Measurements from ENCODE around the gene NDUFV1.
"Not testable (repeated sequence)": the region's sequence is repeated elsewhere in the genome, so short reads cannot be mapped to it uniquely, and the experiment has no call there.

The NDUFV1 gene

GRCh38 chr11:67606492-67607295, at the start of gene NDUFV1:
Gene NDUFV1, plus strand, starts transcription at chr11:67606936. Its CDS starts 69 bp downstream, at chr11:67607005.
- FAIRE-seq, result peak; percentile 88
- DNase-seq (ENCODE audit: low spot score), result peak; percentile 96

- no peak for DNase-seq (ENCODE audit: low spot score)
- peak; percentile 37 for FAIRE-seq
Observed at GRCh38 chr11:67558084-67558772, 48.5 kb upstream of the NDUFV1 start.

DNA sequence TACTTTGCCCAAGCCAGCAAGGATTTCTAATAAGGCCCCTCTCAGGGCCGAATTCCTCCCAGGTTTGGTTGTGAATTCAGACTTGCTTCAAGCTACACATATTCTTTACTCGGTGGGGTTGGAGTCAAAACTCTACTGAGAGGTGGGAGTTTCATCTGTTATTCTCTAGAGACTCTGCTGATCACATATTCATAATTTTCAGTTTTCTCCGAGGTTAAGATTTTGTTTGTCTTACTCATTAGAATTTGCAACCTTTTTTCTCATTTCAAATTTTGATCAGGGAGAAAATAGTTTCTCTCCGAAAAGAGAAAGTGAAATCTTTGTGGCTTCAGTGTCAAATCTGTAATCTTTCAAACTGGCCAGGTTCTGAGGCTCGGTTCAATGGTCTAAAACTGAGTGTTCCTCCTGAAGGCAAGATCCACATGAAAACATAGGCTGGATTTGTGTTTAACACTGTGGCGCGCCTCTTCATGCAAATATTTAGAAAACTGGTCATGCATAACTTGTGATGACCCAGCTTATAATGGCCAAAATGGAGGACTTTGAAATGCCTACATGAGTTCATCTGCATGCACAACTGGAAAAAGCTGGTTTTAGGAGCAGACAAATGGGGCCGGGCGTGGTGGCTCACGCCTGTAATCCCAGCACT, 44.6 kb upstream of the NDUFV1 start:
- DNase-seq (ENCODE audit: low spot score) (no peak), FAIRE-seq (no peak)

GRCh38 chr11:67562963-67563704, 43.6 kb upstream of the NDUFV1 start:
- no peak for DNase-seq (ENCODE audit: low spot score)
- no peak for FAIRE-seq

- peak; percentile 64 for DNase-seq (ENCODE audit: low spot score)
- not testable (repeated sequence) for FAIRE-seq
Observed at GRCh38 chr11:67563705-67564114, 43.0 kb upstream of the NDUFV1 start.

- FAIRE-seq, result no peak
- DNase-seq (ENCODE audit: low spot score), result no peak
Observed at GRCh38 chr11:67564230-67564629, 42.5 kb upstream of the NDUFV1 start.

DNA sequence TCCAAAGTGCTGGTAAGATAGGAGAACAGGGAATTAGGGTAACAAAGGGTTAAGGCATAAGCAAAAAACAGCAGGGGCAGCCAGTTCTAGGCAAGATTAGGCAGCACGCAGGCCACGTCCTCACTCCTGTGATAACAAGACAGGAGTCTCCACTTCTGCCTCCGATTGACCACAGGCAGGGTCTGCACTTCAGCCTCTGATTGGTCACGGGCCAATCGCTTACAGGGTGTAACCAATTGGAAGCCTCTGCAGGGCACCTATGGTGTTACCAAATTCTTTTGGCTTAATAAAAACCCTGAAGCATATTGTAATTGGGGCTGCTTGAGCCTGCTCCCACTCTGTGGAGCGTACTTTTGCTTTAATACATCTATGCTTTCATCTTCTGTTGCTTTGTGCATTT, 35.3 kb upstream of the NDUFV1 start:
- DNase-seq (ENCODE audit: low spot score) (no peak), FAIRE-seq (no peak)

DNA sequence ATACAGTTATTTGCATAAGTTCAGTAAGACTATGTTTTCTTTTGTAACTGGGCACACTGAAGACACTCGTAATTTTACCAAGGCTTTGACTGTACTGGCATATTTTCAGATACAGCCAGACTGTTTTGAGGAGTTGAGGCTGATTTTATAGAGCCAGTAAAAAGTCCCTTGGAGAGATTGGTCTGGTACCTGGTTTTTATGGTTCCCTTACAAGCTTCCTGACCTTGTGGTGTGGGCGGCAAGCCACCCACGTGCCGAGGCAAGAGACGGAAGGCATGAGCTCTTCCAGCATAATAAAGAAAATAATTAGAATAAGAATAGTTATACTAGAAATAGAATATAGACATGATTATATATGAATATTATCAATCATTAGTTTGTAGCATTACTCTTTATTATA, 34.4 kb upstream of the NDUFV1 start:
- DNase-seq (ENCODE audit: low spot score) (no peak), FAIRE-seq (no peak)

DNA sequence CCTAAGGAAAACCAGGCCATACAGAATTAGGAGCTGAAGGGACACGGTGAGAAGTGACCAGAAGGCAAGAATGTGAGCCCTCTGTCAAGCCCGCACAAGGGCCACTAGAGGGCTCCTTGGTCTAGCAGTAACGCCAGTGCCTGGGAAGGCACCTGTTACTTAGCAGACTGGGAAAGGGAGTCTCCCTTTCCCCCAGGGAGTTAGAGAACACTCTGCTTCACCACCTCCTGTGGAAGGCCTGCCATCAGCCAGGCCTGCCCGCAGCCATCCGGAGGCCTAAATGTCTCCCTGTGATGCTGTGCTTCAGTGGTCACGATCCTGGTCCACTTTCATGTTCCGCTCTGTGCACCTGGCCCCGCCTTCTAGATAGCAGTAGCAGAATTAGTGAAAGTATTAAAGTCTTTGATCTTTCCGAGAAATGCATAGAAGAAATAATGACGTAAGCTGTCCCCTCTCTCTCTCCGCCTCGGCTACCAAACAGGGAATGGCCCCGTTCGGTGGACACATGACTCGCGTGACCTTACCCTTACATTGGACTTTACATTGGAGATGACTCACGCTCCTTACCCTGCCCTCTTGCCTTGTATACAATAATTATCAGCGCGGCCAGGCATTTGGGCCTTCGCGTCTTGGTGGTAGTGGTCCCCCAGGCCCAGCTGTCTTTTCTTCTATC, 33.9 kb upstream of the NDUFV1 start:
- peak; percentile 36 for DNase-seq (ENCODE audit: low spot score)

DNA sequence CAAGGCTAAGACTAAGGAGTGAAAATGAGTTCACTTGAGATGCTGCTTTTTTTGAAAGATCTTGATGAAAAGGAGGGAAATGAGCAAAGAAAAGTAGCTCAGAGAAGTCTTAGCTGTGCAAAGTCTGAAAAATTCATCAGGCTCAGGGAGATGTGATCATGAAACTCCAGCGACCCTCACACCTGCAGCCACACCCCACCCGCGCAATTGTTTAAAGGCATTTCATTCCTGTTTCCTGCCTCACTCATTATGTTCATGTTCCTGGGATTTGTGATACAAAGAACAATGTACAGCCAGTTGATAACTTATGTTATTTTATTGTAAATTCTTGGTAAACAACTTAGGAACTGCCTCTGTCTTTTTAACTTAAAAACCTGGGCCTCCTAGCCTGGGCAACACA, 31.8 kb upstream of the NDUFV1 start:
- DNase-seq (ENCODE audit: low spot score), result no peak
- no peak for FAIRE-seq

More for the DNA sequence above, 33.9 kb upstream of the NDUFV1 start:
- FAIRE-seq, result no peak

DNA sequence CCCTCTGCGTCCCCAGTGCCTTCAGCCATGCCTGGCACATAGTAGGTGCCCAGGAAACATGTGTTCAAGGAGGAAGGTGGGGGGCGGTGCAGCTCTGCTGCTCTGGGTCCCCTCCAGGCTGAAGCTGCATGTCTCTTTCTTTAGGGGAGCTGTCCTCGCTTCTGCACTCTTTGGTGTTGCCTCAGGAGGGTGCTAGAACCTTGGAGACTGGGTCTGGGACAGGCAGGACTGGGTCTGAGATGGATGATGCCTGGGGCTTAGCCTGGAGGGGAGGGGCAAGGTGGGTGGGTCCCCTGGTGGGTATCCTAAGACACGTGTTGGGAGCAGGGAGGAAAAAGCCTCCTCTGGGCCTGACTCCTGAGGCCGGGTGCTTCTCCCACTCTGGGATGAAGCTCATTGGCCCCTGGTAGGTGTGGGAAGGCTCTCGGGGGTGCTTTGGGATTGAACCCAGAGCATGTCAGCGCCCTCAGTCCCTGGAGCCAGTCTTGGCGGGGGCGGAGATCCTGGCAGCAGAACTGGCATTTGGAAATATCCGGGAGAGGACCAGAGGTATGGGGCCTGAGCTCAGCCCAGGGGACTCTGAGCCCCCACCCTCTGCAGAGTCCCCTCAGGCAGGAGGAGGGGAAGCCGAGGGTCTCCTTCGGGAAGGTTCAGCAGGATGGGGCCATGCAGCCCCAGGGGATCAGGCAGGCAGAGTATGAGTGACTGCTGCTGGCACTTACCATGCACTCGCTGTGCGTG, 29.8 kb upstream of the NDUFV1 start:
- FAIRE-seq (no peak), DNase-seq (ENCODE audit: low spot score) (no peak)

DNA sequence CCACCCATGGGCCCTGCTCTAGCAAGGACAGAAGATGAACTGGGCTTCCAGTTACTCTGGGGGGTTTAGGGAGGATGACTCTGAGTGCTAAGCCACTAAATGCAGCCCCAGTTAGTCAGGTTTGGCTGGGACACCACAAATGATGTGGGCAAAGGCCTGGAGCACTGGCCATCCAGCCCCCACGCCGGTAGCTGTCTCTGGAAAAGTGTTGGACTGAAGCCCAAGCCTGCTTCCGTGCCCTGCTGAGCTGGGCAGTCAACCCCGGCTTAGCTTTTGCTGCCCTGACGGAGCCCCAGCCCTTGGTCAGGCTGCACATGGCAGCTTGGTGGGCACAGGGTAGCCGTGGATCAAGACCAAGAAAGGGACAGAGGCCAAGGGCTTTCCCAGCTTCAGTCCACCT, 28.8 kb upstream of the NDUFV1 start:
- no peak for DNase-seq (ENCODE audit: low spot score)
- no peak for FAIRE-seq

GRCh38 chr11:67581469-67581868, 25.3 kb upstream of the NDUFV1 start:
- FAIRE-seq (no peak), DNase-seq (ENCODE audit: low spot score) (no peak)

GRCh38 chr11:67582011-67582410, 24.7 kb upstream of the NDUFV1 start:
- FAIRE-seq (no peak), DNase-seq (ENCODE audit: low spot score) (no peak)

- FAIRE-seq (no peak), DNase-seq (ENCODE audit: low spot score) (peak; percentile 96)
Observed at GRCh38 chr11:67583247-67584204, 23.2 kb upstream of the NDUFV1 start, which contains the start of gene GSTP1. Gene GSTP1, plus strand, starts transcription at chr11:67583812. Its CDS starts 32 bp downstream, at chr11:67583844.

DNA sequence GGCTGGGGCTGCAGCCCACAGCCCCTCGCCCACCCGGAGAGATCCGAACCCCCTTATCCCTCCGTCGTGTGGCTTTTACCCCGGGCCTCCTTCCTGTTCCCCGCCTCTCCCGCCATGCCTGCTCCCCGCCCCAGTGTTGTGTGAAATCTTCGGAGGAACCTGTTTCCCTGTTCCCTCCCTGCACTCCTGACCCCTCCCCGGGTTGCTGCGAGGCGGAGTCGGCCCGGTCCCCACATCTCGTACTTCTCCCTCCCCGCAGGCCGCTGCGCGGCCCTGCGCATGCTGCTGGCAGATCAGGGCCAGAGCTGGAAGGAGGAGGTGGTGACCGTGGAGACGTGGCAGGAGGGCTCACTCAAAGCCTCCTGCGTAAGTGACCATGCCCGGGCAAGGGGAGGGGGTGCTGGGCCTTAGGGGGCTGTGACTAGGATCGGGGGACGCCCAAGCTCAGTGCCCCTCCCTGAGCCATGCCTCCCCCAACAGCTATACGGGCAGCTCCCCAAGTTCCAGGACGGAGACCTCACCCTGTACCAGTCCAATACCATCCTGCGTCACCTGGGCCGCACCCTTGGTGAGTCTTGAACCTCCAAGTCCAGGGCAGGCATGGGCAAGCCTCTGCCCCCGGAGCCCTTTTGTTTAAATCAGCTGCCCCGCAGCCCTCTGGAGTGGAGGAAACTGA, 22.4 kb upstream of the NDUFV1 start:
- DNase-seq (ENCODE audit: low spot score) (peak; percentile 57), FAIRE-seq (no peak)

GRCh38 chr11:67584881-67585873, 21.6 kb upstream of the NDUFV1 start:
- FAIRE-seq, result no peak
- no peak for DNase-seq (ENCODE audit: low spot score)

Measured in urothelium cell line (cell line).